ENCODE results near the gene NUAK2. TPM values are rescaled to one million over a fixed set of nuclear protein-coding genes. Genes with fewer than 3 reads are reported as not detected.

The NUAK2 gene
- total RNA-seq, 1 experiment from 2014 or later, result 18.4 TPM

- no peak for DNase-seq (ENCODE audit: low spot score)
Measured at GRCh38 chr1:205257735-205258134, 63.8 kb downstream of the NUAK2 start.

DNA sequence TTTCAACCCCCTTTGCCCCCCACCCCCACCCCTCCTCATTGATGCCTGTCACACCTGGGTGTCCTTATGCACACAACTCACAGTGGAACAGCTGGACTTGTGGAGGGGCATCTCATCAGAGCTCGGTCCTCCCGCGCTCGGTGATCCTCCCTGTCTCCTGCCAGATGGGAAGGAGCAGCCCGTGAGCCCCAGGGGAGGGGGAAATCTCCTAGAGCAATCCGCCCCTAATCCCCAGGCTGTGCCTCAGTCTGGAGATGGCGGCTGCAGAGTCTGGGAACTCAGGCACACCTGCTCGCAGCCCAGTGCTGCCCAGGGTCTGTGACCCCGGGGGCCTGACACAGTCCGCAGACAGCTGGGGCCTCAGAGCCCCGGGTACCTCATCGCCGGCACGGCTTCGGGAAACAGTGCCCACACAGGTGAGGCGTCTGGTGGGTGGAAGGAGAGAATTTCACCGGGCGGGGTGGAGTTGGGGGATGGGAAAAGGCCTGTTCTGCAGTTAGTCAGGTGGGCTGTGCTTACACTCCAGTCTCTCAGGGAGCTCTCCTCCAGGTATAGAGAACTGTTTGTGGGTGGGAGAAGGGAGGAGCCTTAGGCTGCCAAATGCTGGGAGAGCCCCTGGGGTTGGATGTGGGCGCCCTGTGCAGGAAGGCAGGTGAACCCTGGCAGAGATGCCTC lies 64.5 kb downstream of the NUAK2 start:
- no peak for DNase-seq (ENCODE audit: low spot score)

- peak; percentile 90 for DNase-seq (ENCODE audit: low spot score)
Measured at GRCh38 chr1:205255941-205256780, 65.4 kb downstream of the NUAK2 start.

Other genes with a start within 250 kb of the NUAK2 start
- gene TMEM81, start 237.3 kb downstream of the NUAK2 start, total RNA-seq (2014; rRNA removed; shearing (Covaris generic)), result 1.3 and 3.1 TPM in 2 replicates
- 30.7 and 37.9 TPM in 2 replicates for gene RBBP5, start 199.8 kb downstream of the NUAK2 start, total RNA-seq (2014; rRNA removed; shearing (Covaris generic))
- gene DSTYK, start 110.0 kb downstream of the NUAK2 start, total RNA-seq (2014; rRNA removed; shearing (Covaris generic)), result 12.3 and 13.9 TPM in 2 replicates
- gene TMCC2, start 93.8 kb downstream of the NUAK2 start, total RNA-seq (2014; rRNA removed; shearing (Covaris generic)), result 8.1 and 11.9 TPM in 2 replicates
- gene KLHDC8A, start 35.2 kb upstream of the NUAK2 start, total RNA-seq (2014; rRNA removed; shearing (Covaris generic)), result not detected in 2 replicates
- gene LEMD1, start 100.3 kb upstream of the NUAK2 start, total RNA-seq (2014; rRNA removed; shearing (Covaris generic)), result 0.36 and 0.60 TPM in 2 replicates
- 0.28 and 1.4 TPM in 2 replicates for gene BLACAT1, start 134.3 kb upstream of the NUAK2 start, total RNA-seq (2014; rRNA removed; shearing (Covaris generic))
- gene CDK18, start 182.9 kb upstream of the NUAK2 start, total RNA-seq (2014; rRNA removed; shearing (Covaris generic)), result 31.5 and 34.9 TPM in 2 replicates

Measured in A172 (cell line).